ENCODE data around the gene ABHD14A. TPM values are rescaled to one million over a fixed set of nuclear protein-coding genes. Genes with fewer than 3 reads are reported as not detected.

Gene ABHD14A
- total and polyA plus RNA-seq, 9 donors: 5.1 to 36.1 (median 27.4) TPM

DNA sequence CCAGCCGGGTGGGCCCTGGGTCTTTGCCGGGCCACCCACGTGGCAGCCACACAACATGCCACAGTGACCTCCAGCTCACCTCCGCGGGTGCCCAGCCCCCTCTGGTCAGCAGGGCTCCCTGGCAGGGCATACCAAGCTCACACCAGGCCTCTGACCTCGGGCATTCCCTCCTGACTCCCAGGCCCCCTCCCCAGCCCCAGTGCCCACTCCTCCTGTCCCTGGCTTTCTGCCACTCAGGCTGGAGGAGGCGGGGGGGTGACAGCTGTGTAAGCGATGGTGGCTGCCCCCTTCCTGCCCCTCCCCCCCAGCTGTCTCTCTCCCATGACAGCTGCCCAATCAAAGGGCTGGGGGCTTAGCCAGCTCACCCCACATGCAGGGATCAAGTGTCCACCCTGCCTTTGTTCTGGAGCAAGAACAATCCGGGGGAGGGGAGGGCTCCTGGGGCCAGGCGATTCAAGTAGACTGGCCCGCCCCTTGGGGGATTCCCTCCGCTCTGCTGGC is 10.9 kb upstream of the ABHD14A start:
- no peak for DNase-seq
- no peak overlapping the region for H3K27ac ChIP-seq
- no peaks in the 10 kb centered on the region for H3K27me3 ChIP-seq
- intact Hi-C loops (cut with DNase I): no loop called here
- TF ChIP-seq POLR2A (IDR thresholded peaks at IDR 0.05) (no peak), EP300 (IDR thresholded peaks at IDR 0.05) (no peak)
- TF ChIP-seq, protein P1, sequence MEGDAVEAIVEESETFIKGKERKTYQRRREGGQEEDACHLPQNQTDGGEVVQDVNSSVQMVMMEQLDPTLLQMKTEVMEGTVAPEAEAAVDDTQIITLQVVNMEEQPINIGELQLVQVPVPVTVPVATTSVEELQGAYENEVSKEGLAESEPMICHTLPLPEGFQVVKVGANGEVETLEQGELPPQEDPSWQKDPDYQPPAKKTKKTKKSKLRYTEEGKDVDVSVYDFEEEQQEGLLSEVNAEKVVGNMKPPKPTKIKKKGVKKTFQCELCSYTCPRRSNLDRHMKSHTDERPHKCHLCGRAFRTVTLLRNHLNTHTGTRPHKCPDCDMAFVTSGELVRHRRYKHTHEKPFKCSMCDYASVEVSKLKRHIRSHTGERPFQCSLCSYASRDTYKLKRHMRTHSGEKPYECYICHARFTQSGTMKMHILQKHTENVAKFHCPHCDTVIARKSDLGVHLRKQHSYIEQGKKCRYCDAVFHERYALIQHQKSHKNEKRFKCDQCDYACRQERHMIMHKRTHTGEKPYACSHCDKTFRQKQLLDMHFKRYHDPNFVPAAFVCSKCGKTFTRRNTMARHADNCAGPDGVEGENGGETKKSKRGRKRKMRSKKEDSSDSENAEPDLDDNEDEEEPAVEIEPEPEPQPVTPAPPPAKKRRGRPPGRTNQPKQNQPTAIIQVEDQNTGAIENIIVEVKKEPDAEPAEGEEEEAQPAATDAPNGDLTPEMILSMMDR (IDR thresholded peaks at IDR 0.05): no peak
- H3K36me3 ChIP-seq: no peaks in the 10 kb centered on the region
- no peaks in the 10 kb centered on the region for H3K9me3 ChIP-seq
- 62 to 71% (median 69%) methylated on average over 12 of the region's 12 CpGs for WGBS, 3 donors
- H3K4me1 ChIP-seq (ENCODE audit: insufficient read depth): peaks cover 19% of the 10 kb centered on the region
- no peak overlapping the region for H3K4me3 ChIP-seq

DNA sequence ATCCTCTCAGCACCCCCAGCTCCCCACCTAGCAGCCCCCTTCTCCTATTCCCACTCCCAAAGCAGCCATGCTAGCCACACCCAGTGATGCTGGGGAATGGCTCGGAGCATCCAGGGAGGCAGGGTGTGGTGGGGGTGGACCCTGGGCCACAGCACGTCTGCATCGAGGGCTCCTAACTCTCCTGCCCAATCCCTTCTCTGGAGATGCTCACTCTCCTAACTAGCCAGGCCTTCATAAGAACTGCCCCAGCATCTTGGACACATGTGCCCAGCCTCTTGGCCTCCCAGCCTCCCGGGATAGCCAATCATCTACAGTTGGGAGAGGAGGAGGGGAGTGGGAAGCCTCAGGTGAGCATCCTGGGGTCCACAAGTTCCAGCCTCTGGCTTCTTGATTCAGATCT is 10.3 kb upstream of the ABHD14A start:
- 73 to 78% (median 75%) methylated on average over 4 of the region's 4 CpGs for WGBS, 3 donors
- Histone ChIP-seq H3K36me3 (no peaks in the 10 kb centered on the region), H3K4me1 (ENCODE audit: insufficient read depth) (peaks cover 19% of the 10 kb centered on the region), H3K27ac (no peak overlapping the region), H3K9me3 (no peaks in the 10 kb centered on the region), H3K4me3 (no peak overlapping the region), H3K27me3 (no peaks in the 10 kb centered on the region)
- intact Hi-C loops (cut with DNase I): no loop called here
- TF ChIP-seq EP300 (IDR thresholded peaks at IDR 0.05) (no peak), POLR2A (IDR thresholded peaks at IDR 0.05) (no peak)
- TF ChIP-seq, protein P1 (IDR thresholded peaks at IDR 0.05): no peak
- no peak for DNase-seq

DNA sequence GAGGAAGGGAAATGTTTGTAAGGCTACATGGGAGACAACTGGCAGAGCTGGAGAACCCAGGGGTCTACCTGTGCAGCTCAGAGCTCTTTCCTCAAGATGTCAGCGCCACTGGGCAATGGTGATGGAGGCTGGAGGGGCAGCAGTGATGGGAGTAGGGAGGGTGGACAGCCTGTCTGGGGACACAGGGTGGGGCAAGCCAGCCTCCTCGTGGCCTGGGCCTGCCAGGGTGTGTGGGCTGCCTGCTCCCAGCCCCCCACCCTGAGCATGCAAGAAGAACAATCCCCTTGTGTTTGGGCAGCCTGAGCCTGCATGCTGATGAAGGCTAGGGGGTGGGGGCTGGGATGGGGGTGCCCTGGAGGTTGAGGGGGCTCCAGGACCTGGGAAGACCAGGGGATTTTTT is 8.8 kb upstream of the ABHD14A start:
- no peak overlapping the region for H3K4me3 ChIP-seq
- no peak overlapping the region for H3K27ac ChIP-seq
- DNase-seq: no peak
- H3K27me3 ChIP-seq: no peaks in the 10 kb centered on the region
- TF ChIP-seq EP300 (IDR thresholded peaks at IDR 0.05) (no peak), POLR2A (IDR thresholded peaks at IDR 0.05) (no peak)
- TF ChIP-seq, protein P1 (IDR thresholded peaks at IDR 0.05): no peak
- 64 to 80% (median 68%) methylated on average over 2 of the region's 2 CpGs for WGBS, 3 donors
- H3K9me3 ChIP-seq: no peaks in the 10 kb centered on the region
- no peaks in the 10 kb centered on the region for H3K36me3 ChIP-seq
- intact Hi-C loops (cut with DNase I): no loop called here
- peaks cover 19% of the 10 kb centered on the region for H3K4me1 ChIP-seq (ENCODE audit: insufficient read depth)

DNA sequence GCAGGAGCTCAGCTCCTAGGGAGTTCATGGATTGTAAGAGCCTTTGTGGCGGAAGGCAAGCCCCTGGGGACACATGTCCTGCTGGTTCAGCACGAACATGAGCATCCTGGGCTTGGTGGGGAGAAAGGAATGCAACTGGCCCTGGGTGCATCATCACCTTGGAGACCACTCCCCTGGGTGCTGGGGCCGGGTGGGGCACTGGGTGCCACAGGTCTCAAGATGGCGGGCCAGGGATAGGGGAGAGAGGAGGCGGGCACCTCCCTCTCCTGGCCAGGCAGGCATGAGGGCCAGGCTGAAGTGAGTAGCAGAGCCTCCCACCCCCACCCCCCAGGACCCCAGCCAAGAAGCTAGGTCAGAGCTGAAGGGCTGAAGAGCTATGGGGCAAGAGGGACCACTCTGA is 8.4 kb upstream of the ABHD14A start:
- 70 to 74% (median 72%) methylated on average over 5 of the region's 5 CpGs for WGBS, 3 donors

More for the DNA sequence above, 8.4 kb upstream of the ABHD14A start:
- Histone ChIP-seq H3K4me3 (peak overlapping the region; percentile 62), H3K4me1 (ENCODE audit: insufficient read depth) (peaks cover 19% of the 10 kb centered on the region), H3K9me3 (no peaks in the 10 kb centered on the region), H3K27ac (peak overlapping the region in 1 of 2 donors; percentile 83), H3K27me3 (no peaks in the 10 kb centered on the region), H3K36me3 (no peaks in the 10 kb centered on the region)
- DNase-seq: no peak
- TF ChIP-seq POLR2A (IDR thresholded peaks at IDR 0.05): no peak
- TF ChIP-seq, protein P1 (IDR thresholded peaks at IDR 0.05): no peak
- no peak for TF ChIP-seq EP300 (IDR thresholded peaks at IDR 0.05)
- intact Hi-C loops (cut with DNase I): no loop called here

Measured in ovary (tissue), 9 donors.